SK-N-SH (cell line): ENCODE results near the gene LHFPL6. TPM values are rescaled to one million over a fixed set of nuclear protein-coding genes. Genes with fewer than 3 reads are reported as not detected.
A peak's percentile ranks its signal among the peaks of the same experiment; 100 is the strongest.

ENCODE experiments used
- CTCF ChIA-PET: fragments of 300-600, 350-600 bp; formaldehyde crosslinking; extraction: SDS; loops from one replicate; lab custom pipeline; 2021; lab: Yijun Ruan, JAX
- POLR2A ChIA-PET: fragments of 350-600 bp; sonication (Branson Sonifier 250); formaldehyde crosslinking; extraction: SDS; loops from one replicate; lab custom pipeline; 2020; ENCODE audit warnings: antibody characterized with exemption, inconsistent platforms; lab: Yijun Ruan, JAX
- DNase-seq: peaks from one replicate; pipeline ENCODE4 v3.0.0; 2012
- H2AFZ ChIP-seq: fragments of 200-600 bp; sonication (generic); 2 replicates; pipeline ENCODE4 v1.8.1; 2016; ENCODE audit warnings: antibody characterized with exemption, mild to moderate bottlenecking, low read depth
- H3F3A ChIP-seq: fragments of 200-600 bp; sonication (generic); replicated peaks from 2 replicates; pipeline ENCODE3; 2016; ENCODE audit warnings: antibody characterized with exemption, mild to moderate bottlenecking; ENCODE audit not compliant: insufficient read depth
- H3K27ac ChIP-seq, 2 experiments: fragments of 200-500 bp in 1 of 2; fragments of 200-600 bp in 1 of 2; sonication (Bioruptor generic) in 1 of 2; sonication (generic), shearing (Covaris generic) in 1 of 2; 2 replicates each; pipeline versions ENCODE4 v1.5.1 to v1.6.1; 2014 to 2016; ENCODE audit warnings: low read depth in 2 of 2, inconsistent platforms in 1 of 2, low read length in 1 of 2, mild to moderate bottlenecking in 1 of 2, mixed read lengths in 1 of 2
- H3K27me3 ChIP-seq: fragments of 200-600 bp; sonication (generic), shearing (Covaris generic); 2 replicates; pipeline ENCODE4 v1.6.1; 2016; ENCODE audit warnings: mixed run types; ENCODE audit not compliant: insufficient read depth
- H3K36me3 ChIP-seq, 2 experiments: fragments of 200-500 bp in 1 of 2; fragments of 200-600 bp in 1 of 2; sonication (Bioruptor generic) in 1 of 2; sonication (generic) in 1 of 2; replicated peaks in 1 of 2; 2 replicates each; pipeline versions ENCODE3 to v1.5.1; 2014 to 2016; ENCODE audit warnings: low read length in 1 of 2, mild to moderate bottlenecking in 1 of 2; ENCODE audit not compliant: insufficient read depth in 2 of 2, control insufficient read depth in 1 of 2
- H3K4me1 ChIP-seq, 2 experiments: fragments of 200-500 bp in 1 of 2; fragments of 200-600 bp in 1 of 2; sonication (Bioruptor generic) in 1 of 2; sonication (generic), shearing (Covaris generic) in 1 of 2; 2 replicates each; pipeline versions ENCODE4 v1.5.1 to v1.6.1; 2014 to 2016; ENCODE audit warnings: low read depth in 1 of 2, low read length in 1 of 2, mixed run types in 1 of 2; ENCODE audit not compliant: insufficient read depth in 2 of 2, control insufficient read depth in 1 of 2
- H3K4me2 ChIP-seq: fragments of 200-600 bp; sonication (generic), shearing (Covaris generic); 2 replicates; pipeline ENCODE4 v1.6.1; 2017; ENCODE audit warnings: mixed run types
- H3K4me3 ChIP-seq, 2 experiments: fragments of 200-500 bp in 1 of 2; fragments of 200-600 bp in 1 of 2; sonication (Bioruptor generic) in 1 of 2; sonication (generic), shearing (Covaris generic) in 1 of 2; 2 replicates each; pipeline versions ENCODE4 v1.5.1 to v1.8.1; 2014 to 2016; ENCODE audit warnings: low read depth in 2 of 2, inconsistent platforms in 1 of 2, low read length in 1 of 2, mild to moderate bottlenecking in 1 of 2, mixed read lengths in 1 of 2, moderate library complexity in 1 of 2
- H3K79me2 ChIP-seq: fragments of 200-600 bp; sonication (generic); 2 replicates; pipeline ENCODE4 v1.8.1; 2017; ENCODE audit warnings: mild to moderate bottlenecking; ENCODE audit not compliant: insufficient read depth
- H3K9ac ChIP-seq: fragments of 200-600 bp; sonication (generic); 2 replicates; pipeline ENCODE4 v1.6.1; 2017; ENCODE audit warnings: mixed run types
- H3K9me2 ChIP-seq: fragments of 200-600 bp; sonication (generic); 2 replicates; pipeline ENCODE4 v1.6.1; 2017; ENCODE audit warnings: mixed run types
- H3K9me3 ChIP-seq: fragments of 200-600 bp; sonication (generic); 2 replicates; pipeline ENCODE4 v1.6.1; 2017; ENCODE audit warnings: mixed run types, mild to moderate bottlenecking, moderate library complexity
- H4K20me1 ChIP-seq: fragments of 200-600 bp; sonication (generic); 2 replicates; pipeline ENCODE4 v1.6.1; 2017; ENCODE audit warnings: mild to moderate bottlenecking, mixed run types; ENCODE audit not compliant: insufficient read depth
- CHD2 ChIP-seq: fragments of 150-350 bp; IDR thresholded peaks from 2 replicates; pipeline ENCODE4 v1.6.1; 2018; ENCODE audit warnings: low read length; ENCODE audit not compliant: partially characterized antibody
- ELF1 ChIP-seq: IDR thresholded peaks from 2 replicates; pipeline ENCODE4 v1.4.0; 2012
- EP300 ChIP-seq, 2 experiments: IDR thresholded peaks; 2 replicates each; pipeline versions ENCODE4 v1.4.0 to v1.6.1; 2012; ENCODE audit warnings: borderline replicate concordance in 1 of 2, low read depth in 1 of 2, low read length in 1 of 2
- FOSL2 ChIP-seq: IDR thresholded peaks from 2 replicates; pipeline ENCODE4 v1.4.0; 2012; ENCODE audit warnings: low read depth, mild to moderate bottlenecking, moderate library complexity, borderline replicate concordance
- GABPA ChIP-seq: IDR thresholded peaks from 2 replicates; pipeline ENCODE4 v1.4.0; 2012; ENCODE audit warnings: low read depth, mild to moderate bottlenecking
- MAX ChIP-seq: IDR thresholded peaks from 2 replicates; pipeline ENCODE4 v1.4.0; 2012; ENCODE audit warnings: low read depth
- MEF2A ChIP-seq: IDR thresholded peaks from 2 replicates; pipeline ENCODE4 v1.4.0; 2012; ENCODE audit warnings: low read depth, borderline replicate concordance
- NRF1 ChIP-seq: IDR thresholded peaks from 2 replicates; pipeline ENCODE4 v1.6.1; 2012; ENCODE audit warnings: low read depth, mild to moderate bottlenecking, low read length
- PBX3 ChIP-seq: IDR thresholded peaks from 2 replicates; pipeline ENCODE4; 2012
- RAD21 ChIP-seq: IDR thresholded peaks from 2 replicates; pipeline ENCODE4 v1.6.1; 2012; ENCODE audit warnings: mild to moderate bottlenecking, low read length
- RCOR1 ChIP-seq: fragments of 150-350 bp; IDR thresholded peaks from 2 replicates; pipeline ENCODE4 v1.6.1; 2017; ENCODE audit warnings: antibody characterized with exemption, low read length
- RFX5 ChIP-seq: IDR thresholded peaks from 2 replicates; pipeline ENCODE4 v1.6.1; 2012; ENCODE audit warnings: mild to moderate bottlenecking, improper control_type of control experiment, low read length
- RXRA ChIP-seq: IDR thresholded peaks from 2 replicates; pipeline ENCODE4 v1.4.0; 2012; ENCODE audit warnings: low read depth, mild to moderate bottlenecking, borderline replicate concordance
- SIN3A ChIP-seq: IDR thresholded peaks from 2 replicates; pipeline ENCODE4 v1.6.1; 2012; ENCODE audit warnings: low read depth, mild to moderate bottlenecking, low read length, moderate library complexity, borderline replicate concordance
- TEAD4 ChIP-seq: IDR thresholded peaks from 2 replicates; pipeline ENCODE4 v1.4.0; 2012; ENCODE audit warnings: mild to moderate bottlenecking, borderline replicate concordance; ENCODE audit not compliant: insufficient read depth
- USF1 ChIP-seq: IDR thresholded peaks from 2 replicates; pipeline ENCODE4 v1.4.0; 2012; ENCODE audit warnings: low read depth, borderline replicate concordance
- WGBS: methylation state at CpG from one replicate; pipeline ENCODE4 v1.1.6; 2017; ENCODE audit warnings: low lambda C conversion rate; 5-methylcytosine and 5-hydroxymethylcytosine counted together
- polyA plus RNA-seq, 3 experiments: library from polyadenylated mRNA; depleted of rRNA; stranded (reverse); fragments of >200 nt; gene quantifications; 2 replicates each; pipeline ENCODE4 v1.2.3, GENCODE V29; 2012

Gene LHFPL6
- polyA plus RNA-seq, 1 of the 3 experiments (the other 2 are of a cell fraction), result 22.2 TPM

GRCh38 chr13:39512687-39513086, 90.3 kb downstream of the LHFPL6 start:
- CTCF ChIA-PET, result no interaction called here
- Histone ChIP-seq H2AFZ (no peak overlapping the region), H3K27me3 (no peaks in the 10 kb centered on the region), H3K36me3 (no peaks in the 10 kb centered on the region), H3K4me2 (no peak overlapping the region), H3K9me3 (no peaks in the 10 kb centered on the region), H3K9ac (no peak overlapping the region)
- TF ChIP-seq RXRA, result no peak
- no peak for TF ChIP-seq CHD2
- no peak for TF ChIP-seq EP300 (IDR thresholded peaks at IDR 0.05; ENCODE audit: borderline replicate concordance in 1 of 2, low read depth in 1 of 2, low read length in 1 of 2)
- no peak for TF ChIP-seq RFX5
- TF ChIP-seq ELF1, result no peak
- TF ChIP-seq NRF1, result no peak
- no peak for TF ChIP-seq FOSL2
- TF ChIP-seq SIN3A, result no peak
- TF ChIP-seq GABPA, result no peak
- no peak for TF ChIP-seq RAD21
- TF ChIP-seq MEF2A, result no peak
- TF ChIP-seq USF1, result no peak
- 0 out of 2 replicates have a peak, but pooled peaks have one; percentile 11 for TF ChIP-seq PBX3
- 0 out of 2 replicates have a peak, but pooled peaks have one; percentile 18 for TF ChIP-seq TEAD4
- TF ChIP-seq, all 33 proteins: peak for 2
- H3K9me2 ChIP-seq, result no peaks in the 10 kb centered on the region
- H3K4me3 ChIP-seq, result no peak overlapping the region
- 83% methylated on average over 6 of the region's 6 CpGs for WGBS
- H4K20me1 ChIP-seq, result no peaks in the 10 kb centered on the region
- 0 out of 2 replicates have a peak, but pooled peaks cover 3% of the 10 kb centered on the region for H3K79me2 ChIP-seq
- POLR2A ChIA-PET, result no interaction called here
- peaks cover 8 to 16% of the 10 kb centered on the region in 2 experiments; a peak in 3 of 4 replicates for H3K4me1 ChIP-seq
- no peaks in the 10 kb centered on the region for H3F3A ChIP-seq
- no peak overlapping the region; a peak in 1 of 4 replicates for H3K27ac ChIP-seq
- DNase-seq, result no peak

- Histone ChIP-seq H3K36me3 (no peaks in the 10 kb centered on the region), H2AFZ (no peak overlapping the region), H3K79me2 (0 out of 2 replicates have a peak, but pooled peaks cover 3% of the 10 kb centered on the region), H3K4me1 (peaks cover 6 to 18% of the 10 kb centered on the region in 2 experiments; a peak in 2 of 4 replicates), H3K27me3 (no peaks in the 10 kb centered on the region), H3K27ac (no peak overlapping the region), H3K9me3 (no peaks in the 10 kb centered on the region), H3K4me3 (no peak overlapping the region), H4K20me1 (no peaks in the 10 kb centered on the region), H3K4me2 (no peak overlapping the region), H3F3A (no peaks in the 10 kb centered on the region), H3K9ac (no peak overlapping the region), H3K9me2 (no peaks in the 10 kb centered on the region)
- 100% methylated on average over 1 of the region's 1 CpG for WGBS
- CTCF ChIA-PET, result interaction anchor here (0.7 kb wide), 1 partner anchor 45 kb away, joined by 3 read pairs; no protein-coding TSS in a partner anchor
- no peak for DNase-seq
- POLR2A ChIA-PET, result no interaction called here
- TF ChIP-seq RCOR1 (no peak), MAX (no peak), SIN3A (no peak)
Measured at GRCh38 chr13:39510316-39510695, 92.7 kb downstream of the LHFPL6 start.
